HG02938 (cell line): ENCODE results near the gene MMP28.

Experiments
- ATAC-seq: cut with Tn5 transposase; IDR thresholded peaks from one replicate; pipeline ENCODE4 v1.9.1; 2021; ENCODE audit warnings: mild to moderate bottlenecking, moderate library complexity; ENCODE audit not compliant: unreplicated experiment

Gene MMP28

DNA sequence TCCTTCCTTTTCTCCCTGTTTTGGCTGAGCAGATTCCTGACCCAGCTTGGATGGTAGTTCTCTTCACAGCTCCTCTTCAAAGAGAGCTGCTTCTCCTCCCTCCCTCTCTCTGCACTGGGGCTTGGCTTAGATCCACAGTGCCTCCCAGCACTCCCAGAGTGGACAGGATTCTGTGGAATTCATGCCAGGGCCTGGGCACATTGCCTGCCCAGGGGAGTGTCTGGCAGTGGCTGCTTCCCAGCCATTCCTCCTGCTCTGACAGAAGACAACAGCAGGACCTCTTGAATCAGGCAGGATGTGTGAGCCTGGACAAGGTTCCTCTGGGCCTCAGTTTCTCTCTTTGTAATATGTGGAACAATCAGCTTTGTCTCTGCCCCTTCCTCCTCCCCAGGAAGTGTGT is 4.5 kb upstream of the MMP28 start:
- no peak for ATAC-seq

DNA sequence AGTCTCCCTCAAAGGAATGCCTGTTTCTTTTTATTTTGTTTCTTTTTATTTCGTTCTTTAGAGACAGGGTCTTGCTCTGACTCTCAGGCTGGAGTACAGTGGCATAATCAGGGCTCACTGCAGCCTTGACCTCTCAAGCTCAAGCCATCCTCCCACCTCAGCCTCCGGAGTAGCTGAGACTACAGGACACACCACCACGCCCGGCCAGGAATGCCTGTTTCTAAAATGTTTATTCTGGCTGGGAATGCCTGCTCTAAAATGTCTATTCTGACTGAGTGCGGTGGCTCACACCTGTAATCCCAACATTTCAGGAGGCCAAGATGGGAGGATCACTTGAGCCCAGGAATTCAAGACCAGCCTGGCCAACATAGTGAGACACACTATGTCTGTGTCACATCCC is 2.5 kb upstream of the MMP28 start:
- ATAC-seq: no peak

DNA sequence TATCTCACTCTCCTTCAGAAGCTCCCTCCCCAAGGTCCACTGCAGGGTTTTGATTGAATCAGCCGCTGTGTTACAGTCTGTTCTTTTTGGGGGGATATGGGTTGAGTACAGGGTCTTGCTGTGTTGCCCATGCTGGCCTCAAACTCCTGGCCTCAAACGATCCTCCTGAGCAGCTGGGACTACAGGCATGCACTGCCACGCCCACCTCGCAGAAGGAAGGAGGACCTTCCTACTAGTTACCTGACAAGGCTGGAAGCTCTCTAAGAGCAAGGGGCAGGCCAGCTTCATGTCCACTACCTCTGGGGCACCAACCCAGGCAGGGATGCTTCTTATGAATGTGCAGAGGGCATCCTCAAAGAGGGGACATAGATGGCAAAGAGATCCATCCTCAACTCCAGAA is 1.9 kb upstream of the MMP28 start:
- ATAC-seq: no peak

DNA sequence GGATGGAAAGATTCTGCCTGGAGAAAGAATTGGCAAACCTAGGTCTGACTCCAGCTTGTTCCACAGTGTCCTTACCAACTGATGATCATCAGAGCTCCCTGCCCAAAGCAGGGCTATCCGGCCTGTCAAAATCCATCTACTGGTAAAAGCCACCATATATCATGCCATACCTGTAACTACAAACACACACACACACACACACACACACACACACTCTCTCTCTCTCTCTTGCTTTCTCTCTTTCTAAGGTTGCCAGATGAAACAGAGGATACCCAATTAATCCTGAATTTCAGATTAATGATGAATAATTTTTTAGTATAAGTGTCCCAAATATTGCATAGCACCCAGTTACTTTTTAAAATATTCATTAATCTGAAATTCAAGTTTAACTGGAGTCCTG is 1.5 kb upstream of the MMP28 start:
- ATAC-seq: no peak

DNA sequence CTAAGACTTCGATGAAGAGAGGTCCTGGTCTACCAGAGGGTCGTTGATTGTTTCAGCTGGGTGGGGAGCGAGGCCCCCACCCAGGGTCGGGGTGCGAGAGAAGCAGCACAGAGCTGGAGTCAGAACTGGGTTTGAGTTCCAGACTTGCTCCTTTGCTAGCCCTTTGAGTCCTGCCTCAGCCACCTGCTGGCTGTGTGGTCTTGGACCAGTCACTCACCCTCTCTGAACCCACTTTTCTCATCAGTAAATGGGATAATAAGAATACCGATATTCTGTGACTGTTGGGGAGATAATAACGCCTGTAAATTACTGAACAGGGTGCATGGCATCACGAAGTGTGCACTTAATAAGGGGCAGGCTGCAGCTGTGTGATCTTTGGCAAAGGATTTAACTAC is 427 bp upstream of the MMP28 start:
- ATAC-seq: no peak

DNA sequence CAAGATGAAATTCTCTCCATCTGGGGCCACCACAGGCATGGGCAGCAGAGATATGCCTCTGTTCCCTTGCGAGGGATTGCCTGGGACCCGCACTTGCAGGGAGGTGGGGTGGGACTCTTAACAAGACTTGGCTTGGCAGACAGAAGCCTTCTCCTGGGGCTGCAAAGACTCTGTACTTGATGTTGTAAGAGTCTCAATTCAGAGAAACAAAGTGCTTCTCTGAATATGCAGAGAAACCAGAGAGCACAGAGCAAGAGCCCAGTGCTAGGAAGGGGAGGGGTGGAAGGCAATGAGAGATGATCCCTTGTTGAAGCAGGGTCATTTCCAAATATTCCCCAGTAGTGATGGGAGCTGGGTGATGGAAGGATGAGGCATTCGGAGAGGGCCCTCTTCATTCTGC is 2.2 kb downstream of the MMP28 start:
- ATAC-seq: no peak

DNA sequence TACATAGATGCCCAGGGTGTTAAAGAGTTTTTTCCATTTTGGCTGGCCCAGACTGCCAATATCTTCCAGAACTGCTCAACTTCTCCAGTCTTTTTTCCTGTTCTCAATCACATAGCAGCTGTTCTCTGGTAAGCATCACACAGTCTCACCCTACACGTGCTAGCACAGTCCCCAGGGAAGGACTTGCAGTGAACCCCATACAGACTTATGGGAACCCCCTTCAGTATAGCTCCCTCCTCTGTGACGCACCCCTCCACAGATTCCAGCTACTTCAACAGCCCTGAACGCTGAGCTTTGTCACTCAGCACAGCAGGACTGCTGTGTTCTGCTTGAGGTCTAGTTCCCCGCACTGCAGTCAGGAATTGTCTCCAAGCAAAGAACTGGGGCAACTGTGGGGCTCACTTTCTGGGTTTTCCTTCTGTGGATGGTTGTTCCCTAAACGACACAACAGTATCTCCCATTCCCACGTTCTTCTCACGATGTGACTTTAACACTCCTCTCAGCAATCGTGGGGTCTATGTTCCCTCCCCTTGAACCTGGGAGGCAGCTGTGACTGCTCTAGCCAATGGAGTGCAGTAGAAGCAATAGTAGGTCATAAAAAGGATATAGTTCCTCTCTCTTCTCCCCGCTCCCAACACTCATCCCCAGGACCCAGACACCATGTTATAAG is 3.6 kb downstream of the MMP28 start:
- ATAC-seq: no peak

DNA sequence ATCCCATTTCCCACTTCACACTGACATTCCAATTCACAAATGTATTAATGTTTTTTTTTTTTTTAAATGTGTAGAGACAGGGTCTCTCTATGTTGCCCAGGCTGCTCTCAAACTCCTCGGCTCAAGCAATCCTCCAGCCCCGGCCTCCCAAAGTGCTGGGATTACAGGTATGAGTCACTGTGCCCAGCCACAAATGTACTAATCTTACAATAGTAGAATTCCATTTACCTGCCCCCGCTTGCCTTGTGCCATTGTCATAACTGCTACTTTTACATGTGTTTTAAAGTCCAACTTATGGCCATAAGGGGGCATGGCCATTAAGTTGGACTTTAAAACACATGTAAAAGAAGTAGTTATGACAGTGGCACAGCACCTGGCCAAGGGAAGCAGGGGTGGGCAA is 4.6 kb downstream of the MMP28 start:
- no peak for ATAC-seq

DNA sequence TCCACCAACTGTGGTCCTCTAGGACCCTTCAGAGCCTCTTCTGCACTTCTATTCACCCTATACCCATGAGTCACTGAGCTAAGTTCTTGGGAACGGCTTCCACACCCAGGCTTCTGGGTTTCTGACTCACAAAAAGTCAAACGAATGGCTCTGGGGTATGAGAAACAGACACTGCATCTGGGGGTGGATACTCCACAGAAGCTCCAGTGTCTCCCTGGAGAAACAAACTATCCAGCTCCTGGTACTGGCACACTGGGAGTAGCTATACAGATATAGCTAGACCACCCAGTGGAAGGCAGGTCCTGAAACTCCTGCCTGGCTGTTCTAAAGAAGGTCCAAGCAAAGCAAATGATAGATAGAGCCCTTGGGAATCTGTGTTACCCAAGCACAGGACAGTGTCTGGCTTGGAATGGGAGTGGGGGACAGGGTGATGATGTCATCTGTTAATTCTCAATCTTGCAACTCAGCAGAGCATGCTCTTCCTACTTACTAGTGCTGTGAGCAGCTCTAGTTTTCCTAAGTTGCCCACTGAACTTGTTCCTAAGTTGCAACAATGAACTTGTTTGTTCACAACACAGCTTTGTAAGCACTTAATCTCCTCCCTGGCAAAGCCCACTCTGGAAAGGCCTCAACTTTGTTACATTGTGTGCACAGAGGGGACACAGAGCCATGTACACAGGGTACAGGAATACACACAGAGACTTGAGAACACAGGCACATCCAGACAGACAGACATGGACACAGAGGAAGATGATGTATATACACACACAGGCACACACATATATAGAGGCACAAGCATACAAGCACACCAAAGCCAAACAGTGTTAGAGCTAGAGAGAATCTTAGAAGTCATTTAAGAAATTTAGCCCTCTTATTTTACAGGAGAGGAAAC is 6.7 kb downstream of the MMP28 start:
- no peak for ATAC-seq

DNA sequence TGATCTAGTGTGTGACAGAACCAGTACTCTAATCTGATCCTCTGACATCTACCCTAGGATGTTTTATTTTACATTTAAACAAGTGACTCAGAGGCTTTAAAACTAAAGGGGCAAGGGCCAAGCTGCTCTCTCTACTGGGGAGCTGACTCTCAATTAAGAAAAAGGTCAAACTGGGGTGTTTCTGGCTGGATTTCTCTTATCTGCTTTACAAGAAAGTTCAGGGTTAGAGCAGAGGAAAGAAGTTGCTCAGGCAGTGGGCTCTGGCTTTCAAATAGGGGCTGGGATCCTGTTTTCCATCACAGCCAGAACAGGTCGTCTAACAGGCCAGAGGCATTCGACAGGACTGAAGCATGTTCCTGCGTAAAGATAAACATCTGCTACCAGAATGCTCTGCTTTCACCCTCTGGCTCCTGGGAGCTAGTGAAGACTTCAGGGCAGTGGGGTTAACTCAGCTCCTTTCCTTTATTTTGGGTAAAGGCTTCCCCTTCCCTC is 8.5 kb downstream of the MMP28 start:
- no peak for ATAC-seq

DNA sequence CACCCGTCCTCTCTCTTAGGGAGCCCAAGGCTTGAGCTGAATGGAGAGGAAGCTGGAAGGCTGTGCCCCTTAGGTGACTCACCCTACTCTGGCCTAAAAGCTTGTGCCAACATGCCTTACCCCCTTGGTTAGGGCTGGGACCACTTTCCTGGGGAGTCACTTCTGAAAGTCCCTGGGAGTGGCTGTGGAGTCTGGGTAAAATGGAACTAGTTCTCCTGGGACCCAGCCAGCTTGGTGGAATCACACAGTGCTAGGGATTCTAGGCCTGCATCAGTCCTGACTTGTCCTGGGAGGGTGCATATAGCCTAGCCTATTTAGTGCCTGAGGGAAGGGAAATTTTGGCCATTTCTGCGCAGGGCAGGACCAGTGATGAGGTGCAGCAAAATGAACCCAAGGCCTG is 10.5 kb downstream of the MMP28 start:
- ATAC-seq: no peak

DNA sequence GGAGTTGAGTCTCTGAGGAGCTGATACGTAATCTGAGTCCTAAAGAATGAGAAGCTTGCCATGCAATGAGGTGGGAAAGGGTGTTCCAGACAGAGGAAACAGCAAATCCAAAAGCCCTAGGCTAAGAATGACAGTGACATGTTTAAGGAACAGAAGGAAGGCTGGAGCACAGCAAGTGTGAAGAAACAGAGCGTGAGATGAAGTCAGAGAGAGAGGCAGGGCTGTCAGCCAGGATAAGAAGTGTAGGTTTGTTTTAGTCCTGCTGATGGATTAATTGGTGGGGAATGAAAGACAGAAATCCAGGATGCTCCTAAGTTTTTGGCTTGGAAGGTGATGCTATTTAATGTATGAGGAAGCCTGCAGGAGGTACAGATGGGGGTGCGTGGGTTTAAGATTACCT is 14.5 kb downstream of the MMP28 start:
- ATAC-seq: no peak

DNA sequence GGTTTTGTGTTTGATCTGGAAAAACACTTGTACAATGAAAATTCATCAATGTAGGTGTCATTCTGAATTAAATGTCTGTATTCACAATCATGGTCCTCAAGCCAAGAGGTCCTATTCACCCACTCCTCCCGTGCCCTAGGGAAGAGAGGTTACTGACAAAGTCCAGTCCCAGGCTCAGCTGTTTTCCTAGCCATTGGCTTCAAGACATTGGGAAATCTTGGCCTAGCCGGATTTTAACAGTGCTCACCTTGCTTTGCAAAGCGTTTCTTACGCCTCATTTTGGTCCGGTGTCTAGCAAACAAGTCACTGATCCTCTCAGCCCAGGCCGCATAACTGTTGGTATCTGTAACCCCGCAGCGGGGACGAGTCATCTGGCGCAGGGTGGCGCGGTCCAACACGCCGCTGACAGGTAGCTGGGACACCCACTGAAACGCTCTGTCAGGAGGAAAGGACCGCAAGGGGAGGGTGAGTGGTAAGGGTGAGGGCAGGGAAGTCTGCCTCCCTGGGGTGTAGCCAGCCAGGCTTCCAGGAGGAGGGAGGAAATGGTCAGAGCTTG is 16.7 kb downstream of the MMP28 start:
- ATAC-seq: no peak

DNA sequence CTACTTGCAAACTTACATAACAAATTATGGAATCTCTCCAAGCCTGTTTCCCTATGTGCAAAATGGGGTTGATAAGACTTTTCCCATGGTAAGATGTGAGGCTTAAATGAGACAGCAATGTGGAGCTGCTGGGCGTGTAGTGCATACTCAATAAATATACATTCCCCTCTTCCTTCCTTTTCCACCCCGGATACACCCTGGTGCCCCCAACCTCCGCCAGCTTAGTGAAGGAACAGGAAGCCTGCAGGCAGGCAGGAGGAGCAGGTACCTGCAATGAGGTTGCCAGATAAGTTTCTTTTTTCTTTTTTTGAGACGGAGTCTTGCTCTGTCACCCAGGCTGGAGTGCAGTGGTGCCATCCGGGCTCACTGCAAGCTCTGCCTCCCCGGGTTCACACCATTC is 19.9 kb downstream of the MMP28 start:
- no peak for ATAC-seq

DNA sequence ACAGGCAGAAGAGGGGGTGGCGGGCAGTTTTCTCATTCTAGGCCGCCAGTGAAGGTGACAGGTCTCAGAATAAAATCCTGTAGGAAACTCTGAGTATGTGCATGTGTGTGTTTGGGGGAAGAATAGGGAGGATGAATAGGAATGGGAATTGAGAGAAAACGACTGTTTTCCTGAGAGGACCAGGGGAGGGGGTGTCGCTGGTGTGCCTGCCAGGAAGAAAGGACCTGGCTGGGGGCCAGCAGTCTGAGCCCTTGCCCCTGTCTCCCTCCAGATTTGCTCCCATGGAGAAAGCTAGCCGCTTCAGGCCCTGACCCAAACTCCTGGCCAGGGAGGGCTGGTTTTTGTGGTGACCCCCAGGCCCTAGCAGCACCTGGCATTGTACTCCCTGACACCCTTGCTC is 20.4 kb downstream of the MMP28 start:
- no peak for ATAC-seq

DNA sequence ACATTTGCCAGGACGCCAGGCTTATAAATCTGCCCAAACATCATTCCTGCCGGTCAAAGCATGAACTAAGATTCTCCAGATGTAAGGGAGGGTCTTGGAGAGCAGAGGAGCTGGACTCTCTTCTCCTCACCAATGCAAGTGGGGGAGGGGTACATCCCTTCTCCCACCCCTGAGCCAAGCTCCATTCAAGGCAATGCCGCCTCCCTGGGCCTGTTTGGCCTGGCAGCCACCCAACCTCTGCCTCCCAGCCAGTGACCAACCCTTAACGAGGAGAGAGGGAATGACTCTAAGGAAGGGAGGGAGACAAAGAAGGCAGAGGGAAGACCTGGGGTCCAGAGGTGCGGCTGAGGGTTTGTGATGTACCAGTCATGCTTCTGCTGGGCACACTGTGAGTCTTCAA is 20.9 kb downstream of the MMP28 start:
- ATAC-seq: no peak

DNA sequence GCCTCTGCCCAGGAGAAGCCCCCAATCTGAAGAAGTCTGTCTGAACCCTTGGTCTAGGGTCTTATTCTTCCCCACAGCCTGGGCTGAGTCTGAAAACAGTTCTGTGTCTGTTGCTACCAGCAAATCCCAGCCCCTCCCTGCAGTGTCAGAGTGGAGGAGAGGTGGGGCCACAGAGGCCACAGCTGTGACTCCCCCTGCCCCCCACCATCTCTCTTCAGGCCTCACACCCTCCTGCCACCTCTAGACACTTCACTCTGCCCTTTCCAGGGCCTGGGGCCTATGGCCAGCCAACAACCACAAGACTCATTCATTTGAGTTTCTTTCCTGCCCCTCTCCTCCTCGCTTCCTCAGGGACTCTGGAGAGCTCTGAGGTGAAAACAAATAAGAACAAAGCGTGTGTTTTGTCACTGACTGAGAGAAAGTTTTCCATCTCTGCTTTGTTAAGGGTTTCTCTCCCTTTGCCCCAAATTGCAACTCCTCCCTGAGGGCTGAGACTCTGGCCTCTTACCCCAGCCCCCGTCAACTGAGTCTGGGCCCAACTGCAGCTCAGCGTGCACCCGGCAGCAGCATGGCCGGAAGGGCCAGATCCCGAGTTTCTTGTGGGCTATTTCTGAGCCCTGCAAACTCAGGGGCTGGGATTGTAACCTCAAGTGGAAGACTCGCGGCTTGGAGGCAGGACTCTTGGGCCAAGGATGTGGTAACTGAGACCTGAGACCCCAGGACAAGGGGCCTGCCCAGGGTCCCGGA is 21.6 kb downstream of the MMP28 start:
- ATAC-seq: no peak

DNA sequence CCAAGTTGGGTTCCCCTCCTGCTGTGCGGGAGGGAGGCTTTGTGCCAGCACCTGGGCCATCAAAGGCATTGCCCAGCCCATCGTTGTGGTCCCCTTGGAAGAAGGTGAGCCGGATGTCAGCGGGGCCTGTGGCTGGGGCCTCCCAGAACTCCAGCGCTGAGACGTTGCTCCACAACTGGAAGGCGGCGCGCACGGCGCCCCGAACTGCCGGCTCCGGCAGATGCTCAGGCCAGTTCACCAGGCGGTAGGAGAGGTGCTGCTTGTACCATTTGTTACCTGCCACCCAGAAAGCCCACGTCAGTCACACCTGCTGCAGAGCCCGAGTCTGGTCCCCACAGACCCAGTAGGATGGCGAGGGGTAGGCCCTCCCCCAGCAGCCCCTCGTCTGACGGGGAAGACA is 22.3 kb downstream of the MMP28 start:
- no peak for ATAC-seq

DNA sequence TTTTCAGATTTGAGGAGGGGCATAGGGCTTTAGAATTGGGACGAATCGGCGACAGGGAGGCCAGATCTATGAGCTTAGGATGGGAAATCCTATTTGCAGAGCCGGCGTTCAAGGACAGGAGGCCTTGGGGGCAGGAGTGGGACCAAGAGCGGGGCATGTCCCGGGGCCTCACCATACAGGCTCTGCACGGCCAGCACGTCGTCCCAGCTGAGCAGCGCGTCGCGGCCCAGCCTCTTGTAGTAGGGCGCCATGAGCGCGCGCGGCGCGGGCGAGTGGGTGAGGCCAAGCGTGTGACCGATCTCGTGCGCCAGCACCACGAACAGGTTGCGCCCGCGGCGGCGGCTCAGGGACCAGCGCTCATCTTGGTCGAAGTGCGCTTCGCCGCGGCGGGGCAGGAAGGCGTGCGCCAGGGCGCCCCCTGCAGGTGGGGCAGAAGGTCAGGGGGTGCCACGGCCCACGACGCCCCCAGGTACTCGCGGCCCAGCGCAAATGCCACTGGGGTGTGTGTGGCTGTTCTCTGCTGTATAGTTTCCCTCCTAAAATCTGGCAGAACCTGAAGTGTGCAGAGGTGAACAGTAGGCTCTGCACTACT is 25.4 kb downstream of the MMP28 start:
- no peak for ATAC-seq

DNA sequence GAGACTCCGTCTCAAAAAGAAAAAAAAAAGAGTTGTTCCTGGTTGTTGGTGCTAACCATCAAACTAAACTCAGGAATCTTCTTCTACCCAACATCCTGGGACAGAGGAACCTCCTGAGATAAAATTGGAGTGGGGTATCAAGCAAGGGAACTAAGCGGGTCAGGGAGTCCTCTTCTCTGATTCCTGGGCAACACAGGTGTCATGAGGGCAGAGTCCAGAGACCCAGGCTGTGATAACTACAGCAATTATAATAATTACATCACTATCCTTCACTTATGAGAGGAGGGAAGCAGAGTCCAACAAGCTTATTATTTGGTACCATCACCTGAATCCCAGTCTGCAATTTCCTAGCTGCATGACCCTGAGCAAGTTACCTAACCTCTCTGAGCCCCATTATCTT is 26.6 kb downstream of the MMP28 start:
- ATAC-seq: no peak

DNA sequence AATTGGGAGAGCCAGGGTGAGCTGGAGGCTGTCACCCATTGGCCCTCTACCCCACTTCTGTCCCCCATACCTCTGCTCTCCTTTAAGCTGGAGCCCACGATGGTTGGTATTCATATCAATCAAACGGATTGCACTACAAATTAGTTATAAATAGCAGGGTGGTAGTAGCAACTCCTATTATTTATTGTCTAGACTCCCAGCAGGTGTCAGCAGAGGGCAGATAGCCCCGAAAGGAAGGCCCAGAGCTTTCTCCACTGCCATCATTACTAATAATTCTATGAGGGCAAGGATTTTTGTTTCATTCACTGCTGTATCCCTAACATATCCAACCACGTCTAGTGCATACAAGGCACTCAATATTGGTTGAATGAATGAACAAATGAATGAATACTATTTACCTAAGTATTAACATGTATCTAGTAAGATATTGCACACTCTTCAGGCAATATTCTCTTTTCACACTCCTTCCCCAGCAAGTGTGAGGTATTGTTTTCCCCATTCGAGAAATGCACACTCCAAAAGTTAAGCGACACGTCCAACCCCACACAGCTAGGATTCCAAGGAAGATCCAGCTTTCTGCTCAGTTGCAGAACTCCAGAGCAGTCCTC is 28.4 kb downstream of the MMP28 start:
- ATAC-seq: no peak
